Limb (tissue), 2 donors: ENCODE measurements around the gene NDST4.
A peak's percentile ranks its signal among the peaks of the same experiment; 100 is the strongest.

Experiments used
- DNase-seq, 2 donors: peaks; one replicate each; pipeline ENCODE4 v3.0.0-alpha.2; 2016; ENCODE audit errors: extremely low spot score in 2 of 2

NDST4 gene

DNA sequence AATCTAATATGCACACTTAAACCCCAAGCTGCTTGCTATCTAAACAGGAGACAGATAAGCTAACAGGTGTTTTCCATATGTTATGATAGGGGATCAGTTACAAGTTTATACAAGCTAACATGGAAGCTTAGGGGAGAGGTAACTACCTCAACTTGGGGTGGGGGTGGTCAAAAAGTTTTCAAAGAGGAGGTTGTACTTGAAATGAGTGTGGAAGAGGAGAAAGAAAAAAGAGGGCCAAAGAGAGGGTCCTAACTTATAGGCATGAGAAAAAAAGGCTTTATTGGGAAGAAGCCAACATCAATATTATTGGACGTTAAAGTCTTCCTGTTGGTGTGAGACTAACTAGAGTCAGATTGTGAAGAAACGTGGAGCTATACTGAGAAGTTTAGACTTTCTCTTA lies 205.9 kb downstream of the NDST4 start:
- DNase-seq = no peak

DNA sequence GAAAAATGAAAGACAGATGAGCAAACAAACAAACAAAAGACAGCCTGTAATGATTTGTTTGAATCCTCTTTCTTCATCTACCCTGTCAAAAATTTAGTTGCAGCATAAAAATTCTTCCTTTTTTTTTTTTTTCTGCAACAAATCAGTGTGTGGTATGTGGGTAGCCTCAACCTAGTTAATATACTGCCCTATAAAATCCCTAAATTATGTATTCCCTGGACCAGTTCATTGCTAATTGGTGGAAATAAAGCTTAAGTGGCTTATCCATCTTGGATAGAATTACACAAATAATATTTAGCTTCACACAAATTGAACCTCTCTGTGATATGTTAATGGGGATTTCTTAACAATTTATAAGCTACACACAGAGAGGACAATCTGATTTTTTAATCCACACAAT lies 208.4 kb downstream of the NDST4 start:
- DNase-seq = no peak

DNA sequence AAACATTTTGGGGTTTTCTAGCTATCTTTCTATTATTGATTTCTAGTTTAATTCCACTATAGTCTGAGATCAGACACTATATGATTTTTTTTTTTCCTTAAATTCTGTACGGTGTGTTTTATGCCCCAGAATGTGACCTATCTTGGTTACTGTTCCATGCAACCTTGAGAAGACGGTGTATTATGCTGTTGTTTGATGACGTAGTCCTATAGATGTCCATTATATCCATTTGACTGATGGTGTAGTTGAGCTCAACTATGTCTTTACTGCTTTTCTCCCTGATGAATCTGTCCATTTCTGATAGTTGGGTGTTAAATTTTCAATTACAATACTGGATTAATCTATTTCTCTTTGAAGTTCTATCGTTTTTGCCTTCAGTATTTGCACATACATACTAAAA lies 212.5 kb downstream of the NDST4 start:
- DNase-seq = no peak

DNA sequence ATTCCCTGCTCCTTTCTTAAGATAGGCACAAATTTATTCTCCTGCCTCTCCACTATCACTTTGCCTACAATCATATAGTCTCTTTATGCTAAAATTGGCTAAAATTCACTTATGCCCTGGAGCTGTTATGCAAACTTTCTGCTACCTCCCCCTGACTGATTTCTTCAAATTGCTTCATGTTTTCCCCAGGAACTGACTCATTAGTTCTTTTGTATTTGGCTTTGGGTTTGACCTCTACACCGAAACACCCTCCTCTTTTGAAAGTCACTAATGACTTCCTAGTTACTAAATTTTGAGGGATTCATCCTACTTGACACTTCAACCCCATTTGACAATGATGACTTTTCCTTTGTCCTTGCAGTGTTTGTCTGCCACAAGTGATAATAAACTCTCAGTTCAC lies 222.6 kb downstream of the NDST4 start:
- no peak for DNase-seq

DNA sequence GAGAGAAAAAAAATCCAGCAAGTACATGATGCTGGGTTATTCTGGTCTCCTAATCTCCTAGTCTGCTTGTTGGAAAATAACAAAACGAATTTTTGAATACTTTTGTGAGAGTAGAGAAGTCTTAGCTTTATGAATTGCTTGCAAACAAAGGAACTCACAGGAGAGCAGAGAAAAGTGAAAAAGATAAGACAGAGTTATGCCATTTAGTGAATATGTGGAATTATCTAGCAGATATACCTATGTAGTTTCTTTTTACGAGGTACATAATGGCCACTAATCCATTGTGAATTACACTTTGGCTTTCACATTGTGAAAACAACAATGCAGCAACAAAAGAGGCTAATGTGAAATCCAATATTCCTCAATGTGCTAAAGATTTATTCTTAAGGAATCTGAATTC lies 226.7 kb downstream of the NDST4 start:
- DNase-seq = no peak

DNA sequence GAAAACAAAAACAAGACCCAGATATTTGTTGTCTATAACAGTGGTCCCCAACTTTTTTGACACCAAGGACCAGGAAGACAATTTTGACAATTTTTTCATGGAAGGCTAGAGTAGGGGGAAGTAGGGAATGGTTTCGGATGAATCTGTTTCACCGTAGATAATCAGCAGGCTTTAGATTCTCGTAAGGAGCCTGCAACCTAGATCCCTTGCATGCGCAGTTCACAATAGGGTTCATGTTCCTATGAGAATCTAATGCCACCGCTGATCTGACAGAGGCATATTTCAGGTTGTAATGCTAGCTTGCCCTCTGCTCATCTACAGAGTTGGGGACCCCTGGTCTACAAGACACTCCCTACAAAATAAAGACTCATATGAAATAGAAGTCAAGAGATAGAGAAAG lies 229.8 kb downstream of the NDST4 start:
- no peak for DNase-seq

DNA sequence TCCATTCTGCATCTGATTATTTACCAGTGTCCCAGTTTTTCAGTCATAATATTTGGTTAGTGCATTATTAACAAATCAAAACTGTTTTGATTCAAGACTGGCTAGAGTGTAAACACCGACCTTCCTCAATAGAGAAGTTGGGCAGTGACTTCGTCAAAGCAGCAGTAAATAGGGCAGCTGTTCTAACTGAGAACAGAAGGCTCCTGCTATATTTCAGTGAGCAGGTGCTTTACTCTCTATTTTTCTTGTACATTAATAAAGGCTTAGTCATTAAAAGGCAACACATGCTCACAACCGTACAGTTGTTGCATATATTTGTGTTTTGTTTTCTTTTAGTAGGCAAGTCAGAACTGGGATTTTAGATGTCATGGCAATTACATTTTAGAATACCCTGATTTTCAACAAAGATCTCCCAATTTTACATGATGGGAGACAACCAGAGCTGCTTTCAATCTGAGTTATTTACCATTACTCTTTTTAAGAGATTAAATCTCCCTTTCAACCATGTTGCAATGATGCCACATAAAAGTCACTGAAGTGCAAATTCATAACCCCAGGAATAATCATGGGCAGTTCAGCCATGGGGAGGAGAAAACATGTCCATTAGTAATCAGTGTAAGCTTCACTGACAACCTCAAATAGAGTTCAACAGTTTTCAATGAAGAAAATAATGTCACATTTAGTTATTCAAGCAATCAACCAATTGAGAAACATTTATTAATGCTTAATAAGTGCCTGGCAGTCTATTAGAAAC lies 233.3 kb downstream of the NDST4 start:
- DNase-seq = peak in 1 of 2 donors; percentile 28

DNA sequence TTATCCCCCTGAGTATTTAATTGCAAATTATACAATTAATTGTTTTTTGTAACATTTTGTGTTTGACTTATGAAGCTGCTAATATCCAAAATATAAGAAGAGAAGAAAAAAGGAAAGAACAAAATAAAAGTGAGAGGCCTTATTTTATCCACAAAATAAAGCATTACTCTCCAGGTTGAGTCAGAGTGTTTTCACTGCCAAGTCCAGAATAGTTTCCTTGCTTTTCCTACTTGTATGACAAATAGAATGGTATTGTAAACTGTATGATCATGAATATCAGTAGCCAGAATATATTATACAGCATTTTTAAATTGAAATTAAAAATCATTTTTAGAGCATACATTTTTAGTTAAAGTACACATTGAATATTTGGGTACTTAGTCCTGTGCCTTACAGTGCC lies 237.8 kb downstream of the NDST4 start:
- no peak for DNase-seq

DNA sequence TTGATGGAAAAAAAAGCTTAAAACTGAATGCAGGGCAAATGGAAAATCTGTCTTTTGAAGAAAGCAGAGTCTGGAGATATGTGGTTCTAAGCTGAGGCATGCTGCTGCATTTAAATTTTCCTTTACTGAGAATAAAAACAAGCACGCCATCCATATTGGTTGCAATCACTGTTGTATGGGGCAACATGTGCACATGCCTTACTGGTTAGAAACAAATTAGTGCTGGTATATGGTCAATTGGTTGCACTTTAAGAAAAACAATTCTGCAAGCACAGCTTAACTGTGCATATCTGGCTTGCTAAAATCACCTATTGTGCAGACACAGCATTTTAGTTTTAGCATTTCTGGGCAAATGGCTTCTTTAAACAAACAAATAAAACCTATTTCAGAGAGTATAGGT lies 239.1 kb downstream of the NDST4 start:
- DNase-seq = no peak

DNA sequence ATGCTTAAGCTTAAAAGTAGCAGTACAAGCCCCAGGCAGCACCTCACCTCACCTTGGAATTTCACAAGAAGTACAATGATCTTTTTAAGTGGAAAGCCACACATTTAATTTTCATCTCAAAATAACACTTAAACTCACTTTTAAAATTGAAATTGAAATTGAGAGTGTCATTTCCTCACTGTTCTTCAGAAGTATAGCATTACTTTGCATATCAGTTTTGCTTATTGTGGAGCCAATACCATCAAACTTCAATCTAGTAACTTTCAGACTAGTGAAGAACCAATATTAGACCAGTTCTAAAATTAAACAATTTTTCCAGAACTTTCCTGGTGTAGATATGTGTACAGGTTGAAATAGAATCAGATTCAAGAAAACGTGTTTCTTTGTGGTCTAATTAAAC lies 242.4 kb downstream of the NDST4 start:
- DNase-seq = no peak

DNA sequence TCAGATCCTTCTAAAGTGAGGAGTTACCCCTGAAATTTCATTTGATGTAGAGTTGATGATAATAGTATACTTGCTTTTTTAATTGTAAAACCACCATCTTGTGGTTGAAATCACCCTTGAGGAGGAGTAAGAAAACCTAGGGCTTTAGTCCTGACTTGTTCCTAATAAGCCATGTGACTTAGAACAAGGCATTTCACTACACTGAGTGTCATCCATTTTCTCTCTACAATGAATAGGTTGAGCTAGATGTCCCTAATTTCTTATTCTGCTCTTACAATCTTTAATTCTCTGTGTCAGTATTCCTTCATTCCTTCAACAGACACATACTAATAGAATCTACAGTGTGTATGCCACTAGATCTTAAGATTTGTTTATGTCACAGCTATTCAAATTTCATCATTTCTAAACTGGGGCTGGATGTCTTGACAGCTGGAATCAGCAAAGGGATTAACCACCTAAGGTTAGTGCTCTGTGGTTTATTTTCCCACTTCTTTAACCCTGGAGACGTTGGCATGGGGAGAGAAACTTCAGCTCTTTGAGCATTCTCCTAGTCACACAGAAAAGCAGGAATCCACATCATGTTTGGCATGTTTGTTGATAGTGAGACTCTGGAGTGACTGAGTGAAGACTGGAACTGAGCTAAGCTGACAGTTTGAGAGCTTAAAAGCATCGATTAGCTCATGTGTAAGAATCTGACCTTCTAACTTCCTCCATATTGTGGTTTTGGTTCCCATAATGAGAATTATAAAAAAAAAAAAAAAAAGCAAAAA lies 246.3 kb downstream of the NDST4 start:
- no peak for DNase-seq

DNA sequence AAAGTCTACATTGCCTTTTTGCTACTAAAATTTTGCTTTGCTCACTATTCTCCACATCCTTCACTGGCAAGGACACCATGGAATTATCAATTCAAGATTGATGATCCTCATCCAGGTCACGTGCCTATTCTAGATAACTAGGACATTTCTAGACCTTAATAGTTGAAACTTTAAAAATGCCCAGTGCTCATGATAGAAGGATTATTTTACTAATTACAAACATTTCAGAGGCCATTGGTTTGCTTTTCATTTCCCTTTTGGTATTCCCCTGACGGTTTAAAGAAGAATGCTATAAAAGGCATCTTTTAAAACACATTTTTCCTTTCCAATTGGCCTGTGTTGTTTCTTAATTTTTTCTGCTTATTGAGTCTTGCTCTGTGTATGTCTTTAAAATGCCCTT lies 249.4 kb downstream of the NDST4 start:
- DNase-seq = no peak

DNA sequence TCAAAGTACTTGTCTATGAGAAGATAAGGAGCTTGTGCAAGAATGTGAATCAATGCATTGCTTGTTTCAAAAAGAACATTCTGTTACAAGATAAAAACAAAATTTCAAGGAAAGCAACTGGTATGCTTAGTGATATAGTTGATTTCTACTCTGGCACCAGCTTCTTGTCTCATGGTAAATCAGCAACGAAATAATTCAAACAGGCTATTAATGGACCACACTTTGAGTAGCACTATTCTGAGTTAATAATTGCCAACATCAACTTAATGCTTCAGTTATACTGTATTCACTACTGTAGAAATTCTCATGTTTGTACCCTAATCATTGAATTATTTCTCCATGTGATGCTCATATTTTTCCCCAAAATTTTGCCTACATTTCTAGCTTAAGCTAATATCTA lies 252.6 kb downstream of the NDST4 start:
- no peak for DNase-seq

DNA sequence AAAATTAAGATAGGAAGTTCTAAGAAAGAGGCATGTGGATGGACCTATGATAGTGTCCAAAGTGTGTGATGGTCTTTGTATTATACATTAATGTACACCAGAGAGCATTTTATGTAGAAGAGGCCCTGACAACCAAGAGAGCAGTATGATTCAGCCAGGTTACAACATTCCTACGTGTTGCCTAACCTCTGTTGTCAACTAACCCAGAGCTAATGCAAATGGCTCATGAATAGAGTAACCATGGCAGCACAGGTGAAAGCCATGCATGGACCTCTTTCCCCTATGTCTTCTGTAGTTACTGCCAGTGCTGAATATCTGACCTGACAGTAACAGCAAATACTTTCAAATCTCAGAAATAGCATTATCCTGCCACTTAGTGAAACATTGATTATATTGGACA lies 255.6 kb downstream of the NDST4 start:
- DNase-seq = no peak

DNA sequence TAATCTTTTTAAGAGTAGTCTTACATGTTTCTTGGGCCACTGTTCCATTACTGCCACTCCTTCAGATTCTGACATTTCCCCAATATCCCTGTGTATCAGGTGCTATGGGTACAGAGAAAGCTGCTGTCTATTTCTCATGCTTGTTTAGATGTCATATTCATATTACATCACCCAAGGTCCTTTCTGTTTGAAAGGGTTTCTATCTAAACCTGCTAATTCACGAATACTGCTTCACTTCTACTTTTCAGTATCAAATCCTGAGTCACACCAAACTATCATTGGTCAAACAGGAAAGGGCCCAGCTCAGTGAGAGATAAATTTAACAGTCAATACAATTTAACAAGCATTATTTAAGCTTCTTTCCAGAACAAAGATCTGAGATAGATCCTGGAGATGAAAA lies 273.4 kb downstream of the NDST4 start:
- no peak for DNase-seq

DNA sequence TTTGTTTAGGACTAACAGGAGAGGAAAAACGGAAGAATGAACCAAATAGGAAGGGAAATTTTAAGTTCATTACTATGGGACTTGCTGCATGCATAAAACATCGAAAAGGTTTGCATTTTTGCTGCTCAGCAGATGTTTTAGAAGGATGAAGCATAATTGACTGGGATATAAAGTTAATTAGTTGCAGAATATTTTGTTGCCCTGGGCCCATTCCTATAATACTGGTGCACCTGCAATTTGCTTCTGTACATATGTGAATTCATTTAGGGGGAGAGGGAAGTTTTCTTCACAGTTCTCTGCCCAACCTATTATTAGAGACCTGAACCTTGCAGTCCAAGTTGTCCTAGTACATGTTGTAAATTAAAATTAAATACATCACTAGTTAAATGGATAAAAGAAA lies 282.8 kb downstream of the NDST4 start:
- no peak for DNase-seq

DNA sequence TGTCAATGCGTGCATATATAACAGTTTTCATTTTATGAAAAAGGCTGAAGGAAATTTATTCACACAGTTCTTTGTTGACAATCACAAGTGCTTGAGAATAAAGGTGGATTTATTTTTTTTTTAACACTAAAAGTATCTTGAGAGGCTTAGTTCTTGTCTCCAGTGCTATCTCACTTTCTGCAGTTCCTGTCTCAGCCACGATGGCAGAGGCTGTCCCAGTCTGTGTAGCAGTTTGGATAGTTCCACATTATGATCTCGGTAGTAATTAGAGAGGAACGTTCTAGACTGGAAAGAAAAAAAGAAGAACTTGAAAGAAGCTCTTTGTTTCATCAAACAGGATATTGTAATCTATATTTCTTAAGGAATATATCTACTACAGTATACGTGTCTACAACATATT lies 285.8 kb downstream of the NDST4 start:
- no peak for DNase-seq

DNA sequence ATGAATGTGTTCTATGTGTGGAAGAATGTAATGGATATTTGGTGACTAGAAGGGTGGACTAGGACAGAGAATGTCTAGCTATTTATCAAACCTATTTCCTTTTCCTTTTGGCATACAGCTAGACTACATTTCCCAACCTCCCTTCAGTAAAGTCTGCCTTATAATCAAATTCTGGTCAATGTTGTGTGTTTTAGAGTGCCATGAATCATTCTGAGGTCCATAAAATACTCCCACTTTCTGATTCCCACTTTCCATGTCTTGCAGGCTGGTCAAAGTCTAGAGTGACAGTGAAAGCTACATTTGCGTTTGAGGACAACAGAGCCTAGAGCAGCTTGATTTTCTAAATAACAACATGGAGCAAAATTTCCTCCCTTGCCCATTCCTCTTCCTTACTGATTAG lies 297.7 kb downstream of the NDST4 start:
- no peak for DNase-seq

DNA sequence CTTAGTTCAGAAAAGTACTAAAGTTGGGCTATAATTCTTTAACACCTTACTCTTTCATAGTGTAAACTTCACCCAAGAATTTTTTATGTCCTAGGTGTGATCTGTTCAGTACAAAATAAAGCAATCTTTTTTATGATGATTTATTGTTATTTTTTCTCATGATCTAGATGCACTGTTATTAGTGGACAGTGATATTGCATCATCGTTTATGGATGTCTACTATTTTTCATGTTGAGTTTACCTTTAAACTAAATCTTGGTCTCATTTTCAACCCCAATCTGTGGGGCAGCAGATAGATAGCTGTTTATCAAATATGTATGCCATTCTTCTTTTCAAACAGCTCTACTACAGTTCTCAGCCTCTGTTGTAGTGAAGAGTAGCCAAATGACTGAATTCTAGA lies 299.5 kb downstream of the NDST4 start:
- DNase-seq = no peak

DNA sequence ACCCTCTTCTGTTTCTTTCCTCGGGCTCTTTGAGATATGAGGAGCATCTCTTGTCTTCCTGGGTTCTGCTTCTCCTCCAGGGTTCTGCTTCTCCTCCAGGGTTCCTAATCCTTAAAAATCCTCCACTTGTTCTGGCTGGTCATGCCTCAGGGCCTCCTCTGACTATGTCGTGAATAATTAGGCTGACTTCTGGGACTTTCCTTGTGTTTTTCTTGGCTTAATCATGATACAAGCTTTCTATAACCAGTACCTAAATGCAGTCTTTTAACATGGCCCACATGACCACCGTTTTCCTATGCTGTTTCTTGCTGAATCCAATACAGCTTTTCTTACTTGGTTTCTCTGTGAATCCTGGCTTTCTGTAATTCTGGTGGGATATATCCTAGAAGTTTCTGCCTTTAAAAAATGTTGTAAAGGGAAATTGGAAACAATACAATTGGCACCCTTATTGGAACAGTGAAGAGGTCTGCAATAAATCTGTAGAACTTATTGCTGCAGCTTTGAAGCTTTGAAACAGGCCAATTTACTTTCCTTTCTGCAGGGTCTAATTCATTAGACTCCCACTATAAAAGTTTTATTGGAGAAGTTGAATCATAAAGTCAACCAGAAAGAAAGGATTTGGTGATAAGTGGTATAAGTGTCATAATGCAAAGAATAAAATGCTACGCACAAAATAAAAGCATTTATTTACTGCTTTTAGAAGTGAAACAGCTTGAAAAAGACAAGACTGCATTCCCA lies 301.7 kb downstream of the NDST4 start:
- peak in 1 of 2 donors; percentile 21 for DNase-seq

DNA sequence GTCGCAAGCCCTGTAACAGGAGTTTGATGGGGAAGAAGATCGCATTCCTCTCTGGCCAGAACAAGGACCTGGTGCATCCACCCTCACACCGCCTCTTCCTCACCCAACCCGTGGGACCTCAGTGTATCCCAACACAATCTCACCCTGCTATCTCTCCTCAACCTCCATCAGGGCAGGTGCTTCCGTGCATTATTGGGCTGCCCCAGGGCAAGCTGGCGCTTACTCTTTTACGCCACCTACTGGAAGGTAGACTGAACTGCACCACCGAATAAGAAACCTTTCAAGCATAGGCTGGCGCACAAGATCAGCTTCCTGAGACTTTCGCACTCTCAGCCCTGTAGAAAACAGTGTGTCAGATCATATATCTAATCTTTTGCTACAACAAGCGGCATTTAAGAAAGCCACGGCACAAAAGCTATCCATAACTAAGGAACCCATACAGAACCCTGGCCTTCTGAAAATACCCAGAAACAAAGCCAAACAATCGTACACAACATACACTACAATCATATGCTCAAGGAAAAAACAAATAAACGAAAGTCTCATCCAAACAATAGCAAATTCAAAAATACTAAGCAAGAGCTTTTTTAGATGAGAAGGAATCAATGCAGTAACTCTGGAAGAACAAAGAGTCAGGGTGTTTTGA lies 305.5 kb downstream of the NDST4 start:
- no peak for DNase-seq

DNA sequence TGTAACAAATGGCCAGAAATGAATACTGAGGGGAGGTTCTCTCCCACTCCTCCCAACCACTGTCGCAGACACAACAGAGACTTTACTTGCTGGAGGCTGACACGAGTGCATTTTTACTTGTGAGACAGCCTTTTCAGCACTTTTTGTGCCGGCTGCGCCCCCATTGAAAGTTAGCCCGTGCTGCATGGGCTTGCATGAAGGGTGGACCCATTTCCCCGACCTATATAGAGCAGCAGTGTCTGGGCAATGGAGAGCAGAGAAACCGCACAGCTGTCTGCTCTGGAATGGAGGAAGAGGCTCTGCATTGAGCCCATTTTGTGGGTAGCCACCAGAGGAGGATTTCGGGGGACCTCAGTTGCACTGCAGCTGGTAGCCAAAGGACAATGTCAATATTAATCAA lies 306.1 kb downstream of the NDST4 start:
- no peak for DNase-seq
